ENCODE data around the gene CERS4. TPM values are rescaled to one million over a fixed set of nuclear protein-coding genes. Genes with fewer than 3 reads are reported as not detected.
"Not testable (repeated sequence)": the region's sequence is repeated elsewhere in the genome, so short reads cannot be mapped to it uniquely, and the experiment has no call there.

The CERS4 gene
- total and polyA plus RNA-seq, 8 donors = 41.6 to 118 (median 67.7) TPM

DNA sequence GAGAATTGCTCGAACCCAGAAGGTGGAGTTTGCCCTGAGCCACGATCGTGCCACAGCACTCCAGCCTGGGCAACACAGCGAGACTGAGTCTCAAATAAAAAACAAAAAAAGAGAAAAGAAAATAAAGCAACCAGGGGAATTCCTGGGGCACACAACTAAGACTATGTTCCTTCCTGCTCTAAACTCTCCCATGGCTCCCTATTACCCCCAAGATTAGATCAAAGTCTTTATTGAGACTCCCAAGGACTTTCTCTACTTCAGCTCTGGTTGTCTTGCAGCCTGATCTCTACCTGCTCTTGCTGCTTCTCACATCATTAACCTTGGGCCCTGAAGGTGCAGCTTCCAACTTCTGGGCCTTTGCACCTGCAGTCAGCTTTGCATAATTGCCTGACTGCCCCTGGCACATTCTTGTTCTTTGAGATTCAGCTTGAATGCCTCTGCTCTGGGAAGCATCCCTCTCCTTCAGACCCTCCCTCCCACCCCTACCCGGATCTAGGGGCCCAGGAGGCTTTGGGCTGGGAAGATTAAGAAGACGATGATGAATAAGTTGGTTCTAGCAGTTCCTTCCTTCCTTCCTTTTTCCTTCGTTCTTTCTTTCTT, 16.8 kb upstream of the CERS4 start:
- TF ChIP-seq, protein P1, sequence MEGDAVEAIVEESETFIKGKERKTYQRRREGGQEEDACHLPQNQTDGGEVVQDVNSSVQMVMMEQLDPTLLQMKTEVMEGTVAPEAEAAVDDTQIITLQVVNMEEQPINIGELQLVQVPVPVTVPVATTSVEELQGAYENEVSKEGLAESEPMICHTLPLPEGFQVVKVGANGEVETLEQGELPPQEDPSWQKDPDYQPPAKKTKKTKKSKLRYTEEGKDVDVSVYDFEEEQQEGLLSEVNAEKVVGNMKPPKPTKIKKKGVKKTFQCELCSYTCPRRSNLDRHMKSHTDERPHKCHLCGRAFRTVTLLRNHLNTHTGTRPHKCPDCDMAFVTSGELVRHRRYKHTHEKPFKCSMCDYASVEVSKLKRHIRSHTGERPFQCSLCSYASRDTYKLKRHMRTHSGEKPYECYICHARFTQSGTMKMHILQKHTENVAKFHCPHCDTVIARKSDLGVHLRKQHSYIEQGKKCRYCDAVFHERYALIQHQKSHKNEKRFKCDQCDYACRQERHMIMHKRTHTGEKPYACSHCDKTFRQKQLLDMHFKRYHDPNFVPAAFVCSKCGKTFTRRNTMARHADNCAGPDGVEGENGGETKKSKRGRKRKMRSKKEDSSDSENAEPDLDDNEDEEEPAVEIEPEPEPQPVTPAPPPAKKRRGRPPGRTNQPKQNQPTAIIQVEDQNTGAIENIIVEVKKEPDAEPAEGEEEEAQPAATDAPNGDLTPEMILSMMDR (IDR thresholded peaks at IDR 0.05) = no peak

DNA sequence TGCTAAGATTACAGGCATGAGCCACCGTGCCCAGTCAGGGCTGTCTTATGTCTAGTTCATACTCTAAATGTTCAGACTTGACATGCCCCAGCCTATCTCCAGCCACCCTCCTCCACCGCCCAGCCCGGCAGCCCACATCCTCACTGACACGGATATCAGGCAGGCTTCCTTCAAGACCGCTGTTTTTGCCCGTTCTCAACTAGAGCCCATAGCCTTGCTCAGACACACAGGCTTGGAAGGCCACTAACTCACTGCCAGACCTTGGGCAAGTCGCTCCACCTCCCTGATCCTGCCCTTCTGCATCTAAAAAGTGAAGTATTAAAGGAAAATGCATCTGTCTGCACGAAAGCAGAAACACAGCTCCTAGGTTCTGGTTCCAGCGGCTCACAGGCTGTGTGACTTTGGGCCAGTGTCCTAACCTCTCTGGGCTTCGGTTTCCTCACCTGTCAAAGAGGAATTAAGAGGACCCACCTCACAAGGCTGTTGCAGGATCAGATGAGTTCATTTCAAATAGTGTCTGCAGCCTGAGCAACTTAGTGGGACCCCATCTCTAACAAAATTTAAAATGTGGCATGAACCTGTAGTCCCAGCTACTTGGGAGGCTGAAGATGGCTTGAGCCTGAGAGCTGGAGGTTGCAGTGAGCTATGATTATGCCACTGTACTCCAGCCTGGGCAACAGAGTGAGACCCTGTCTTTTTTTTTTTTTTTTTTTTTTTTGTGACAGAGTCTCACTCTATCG, 14.5 kb upstream of the CERS4 start:
- FAIRE-seq = no peak

More for the DNA sequence above, 16.8 kb upstream of the CERS4 start:
- H3K27ac ChIP-seq = no peak overlapping the region
- no peaks in the 10 kb centered on the region for H3K27me3 ChIP-seq
- ATAC-seq = no peak
- intact Hi-C loops (cut with DNase I) = no loop called here
- WGBS, 2 donors = 82% methylated on average over 7 of the region's 7 CpGs
- no peaks in the 10 kb centered on the region for H3K36me3 ChIP-seq
- peaks cover 0 to 6% (median 0%) of the 10 kb centered on the region in 3 donors for H3K4me1 ChIP-seq
- H3K9me3 ChIP-seq = no peaks in the 10 kb centered on the region
- no peak for DNase-seq
- FAIRE-seq = no peak
- H3K4me3 ChIP-seq = no peak overlapping the region

DNA sequence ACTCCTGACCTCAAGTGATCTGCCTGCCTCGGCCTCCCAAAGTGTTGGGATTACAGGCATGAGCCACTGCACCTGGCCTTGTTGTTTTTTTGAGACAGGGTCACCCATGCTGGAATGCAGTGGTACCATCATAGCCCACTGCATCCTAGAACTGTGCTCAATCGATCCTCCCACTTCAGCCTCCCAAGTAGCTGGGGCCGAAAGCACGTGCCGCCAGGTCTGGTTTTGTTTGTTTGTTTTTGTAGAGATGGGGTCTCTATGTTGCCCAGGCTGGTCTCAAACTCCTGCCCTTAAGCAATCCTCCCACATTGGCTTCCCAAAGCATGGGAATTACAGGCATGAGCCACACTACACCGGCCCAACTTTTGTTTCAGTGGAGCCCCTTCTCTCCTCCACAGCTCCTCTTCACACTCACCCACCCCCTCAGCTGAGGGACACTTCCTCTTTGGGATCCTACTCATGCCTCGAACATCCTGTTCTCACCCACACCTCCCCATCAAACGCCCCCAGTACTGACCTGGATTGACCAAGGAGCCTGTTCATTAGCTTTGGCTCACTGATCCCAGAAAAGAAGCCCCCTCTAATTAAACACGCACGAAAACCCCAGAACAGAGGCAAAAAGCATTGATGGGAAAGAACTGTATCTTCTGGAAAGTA, 12.8 kb upstream of the CERS4 start:
- FAIRE-seq = no peak
- 68 to 70% methylated on average over 10 of the region's 10 CpGs for WGBS, 2 donors
- ATAC-seq = no peak
- H3K4me1 ChIP-seq = no peaks in the 10 kb centered on the region
- H3K4me3 ChIP-seq = no peak overlapping the region
- intact Hi-C loops (cut with DNase I) = no loop called here
- H3K36me3 ChIP-seq = no peaks in the 10 kb centered on the region
- TF ChIP-seq, protein P1 (IDR thresholded peaks at IDR 0.05) = no peak
- DNase-seq = no peak
- H3K9me3 ChIP-seq = no peaks in the 10 kb centered on the region
- no peak overlapping the region for H3K27ac ChIP-seq
- H3K27me3 ChIP-seq = no peaks in the 10 kb centered on the region

More for the DNA sequence above, 14.5 kb upstream of the CERS4 start:
- no peak for DNase-seq
- 70 to 75% methylated on average over 11 of the region's 11 CpGs for WGBS, 2 donors
- no peaks in the 10 kb centered on the region for H3K4me1 ChIP-seq
- no peaks in the 10 kb centered on the region for H3K36me3 ChIP-seq
- no peaks in the 10 kb centered on the region for H3K27me3 ChIP-seq
- H3K9me3 ChIP-seq = no peaks in the 10 kb centered on the region
- no peak overlapping the region for H3K4me3 ChIP-seq
- intact Hi-C loops (cut with DNase I) = no loop called here
- TF ChIP-seq, protein P1 (IDR thresholded peaks at IDR 0.05) = no peak
- ATAC-seq = peak in 3 of 4 donors; percentile 26 to 55 (median 51)
- H3K27ac ChIP-seq = no peak overlapping the region

DNA sequence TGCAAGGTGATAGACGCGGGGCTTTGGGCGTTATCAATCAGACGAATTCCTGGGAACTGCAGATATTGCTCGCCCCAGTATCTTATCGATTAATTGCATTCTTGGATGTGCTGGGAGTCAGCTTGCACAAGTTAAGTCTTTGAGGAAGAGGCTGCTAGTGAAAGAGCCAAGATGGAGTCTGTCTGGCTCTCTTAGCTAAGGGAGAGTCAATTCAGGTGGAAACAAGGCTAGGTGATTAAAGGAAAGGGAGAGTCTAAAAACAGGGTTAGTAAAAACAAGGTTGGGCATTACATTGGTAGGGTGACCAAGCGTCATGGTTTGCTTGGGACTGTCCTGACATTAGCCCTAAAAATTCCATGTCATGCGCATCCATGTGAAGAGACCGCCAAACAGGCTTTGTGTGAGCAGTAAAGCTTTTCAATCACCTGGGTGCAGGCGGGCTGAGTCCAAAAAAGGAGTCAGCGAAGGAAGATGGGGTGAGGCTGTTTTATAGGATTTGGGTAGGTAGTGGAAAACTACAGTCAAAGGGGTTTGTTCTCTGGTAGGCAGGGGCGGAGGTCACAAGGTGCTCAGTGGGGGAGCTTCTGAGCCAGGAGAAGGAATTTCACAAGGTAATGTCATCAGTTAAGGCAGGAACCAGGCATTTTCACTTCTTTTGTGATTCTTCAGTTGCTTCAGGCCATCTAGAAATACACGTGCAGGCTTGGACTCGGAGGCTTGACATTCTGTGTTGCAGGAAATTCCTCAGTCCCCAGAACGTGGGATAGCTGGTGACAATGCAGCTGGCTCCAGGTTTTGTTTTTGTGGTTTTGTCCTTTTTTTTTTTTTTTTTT, 5.7 kb upstream of the CERS4 start:
- FAIRE-seq; intact Hi-C loops (cut with DNase I); H3K4me3 ChIP-seq; H3K9me3 ChIP-seq; ATAC-seq; DNase-seq; H3K27ac ChIP-seq; H3K27me3 ChIP-seq; H3K36me3 ChIP-seq: not testable (repeated sequence)
- peaks cover 31 to 37% (median 31%) of the 10 kb centered on the region in 3 donors for H3K4me1 ChIP-seq
- 61 to 62% methylated on average over 15 of the region's 15 CpGs for WGBS, 2 donors

DNA sequence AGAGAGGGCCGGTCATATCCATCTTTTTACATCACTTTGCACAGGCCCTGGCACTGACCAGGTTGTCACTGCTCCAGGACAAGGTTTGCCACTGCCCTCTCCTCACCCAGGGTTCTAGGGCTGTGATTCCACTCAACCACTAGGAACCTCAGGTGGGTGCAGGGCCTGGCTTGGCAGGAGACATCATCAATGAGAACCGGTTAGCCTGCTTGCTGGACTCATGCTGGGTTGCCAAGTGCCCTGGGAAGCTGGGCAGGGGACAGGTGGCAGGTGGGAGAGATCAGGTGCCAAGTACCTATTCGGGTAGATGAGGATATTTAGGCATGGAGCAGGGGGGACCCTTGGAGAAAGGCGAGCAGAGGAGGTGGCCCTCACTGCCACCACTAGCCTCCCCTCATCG, 4.2 kb upstream of the CERS4 start:
- Histone ChIP-seq H3K27me3 (no peaks in the 10 kb centered on the region), H3K36me3 (no peaks in the 10 kb centered on the region), H3K4me3 (no peak overlapping the region), H3K9me3 (no peaks in the 10 kb centered on the region), H3K4me1 (peaks cover 33 to 39% (median 34%) of the 10 kb centered on the region in 3 donors), H3K27ac (peak overlapping the region; percentile 62 to 86 (median 79))
- TF ChIP-seq, protein P1 (IDR thresholded peaks at IDR 0.05) = no peak
- DNase-seq = peak; percentile 73 to 94 (median 91)
- WGBS, 2 donors = 14 to 19% methylated on average over 5 of the region's 5 CpGs
- peak; percentile 60 to 70 (median 68) for ATAC-seq
- intact Hi-C loops (cut with DNase I) = no loop called here
- no peak for FAIRE-seq
